ENCODE results near the gene NRG2. TPM values are rescaled to one million over a fixed set of nuclear protein-coding genes. Genes with fewer than 3 reads are reported as not detected.

Gene NRG2
- polyA plus RNA-seq, 1 experiment = not detected

GRCh38 chr5:139898981-139899380 lies 144.1 kb downstream of the NRG2 start:
- ChIA-PET POLR2A (no interaction called here), CTCF (interaction anchor here (0.8 kb wide), 1 partner anchor 15 kb away, joined by 4 read pairs; no protein-coding TSS in a partner anchor)
- no peak overlapping the region for H3K4me3 ChIP-seq (ENCODE audit: low read depth, low read length)
- TF ChIP-seq, protein P1, sequence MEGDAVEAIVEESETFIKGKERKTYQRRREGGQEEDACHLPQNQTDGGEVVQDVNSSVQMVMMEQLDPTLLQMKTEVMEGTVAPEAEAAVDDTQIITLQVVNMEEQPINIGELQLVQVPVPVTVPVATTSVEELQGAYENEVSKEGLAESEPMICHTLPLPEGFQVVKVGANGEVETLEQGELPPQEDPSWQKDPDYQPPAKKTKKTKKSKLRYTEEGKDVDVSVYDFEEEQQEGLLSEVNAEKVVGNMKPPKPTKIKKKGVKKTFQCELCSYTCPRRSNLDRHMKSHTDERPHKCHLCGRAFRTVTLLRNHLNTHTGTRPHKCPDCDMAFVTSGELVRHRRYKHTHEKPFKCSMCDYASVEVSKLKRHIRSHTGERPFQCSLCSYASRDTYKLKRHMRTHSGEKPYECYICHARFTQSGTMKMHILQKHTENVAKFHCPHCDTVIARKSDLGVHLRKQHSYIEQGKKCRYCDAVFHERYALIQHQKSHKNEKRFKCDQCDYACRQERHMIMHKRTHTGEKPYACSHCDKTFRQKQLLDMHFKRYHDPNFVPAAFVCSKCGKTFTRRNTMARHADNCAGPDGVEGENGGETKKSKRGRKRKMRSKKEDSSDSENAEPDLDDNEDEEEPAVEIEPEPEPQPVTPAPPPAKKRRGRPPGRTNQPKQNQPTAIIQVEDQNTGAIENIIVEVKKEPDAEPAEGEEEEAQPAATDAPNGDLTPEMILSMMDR (IDR thresholded peaks at IDR 0.05; ENCODE audit: insufficient read depth, low read depth, low read length) = no peak
- peaks cover 40% of the 10 kb centered on the region for H3K27me3 ChIP-seq (ENCODE audit: control insufficient read depth, insufficient read depth, low read length)
- no peak for DNase-seq (ENCODE audit: low read depth)
- no peaks in the 10 kb centered on the region for H3K36me3 ChIP-seq (ENCODE audit: control insufficient read depth, insufficient read depth, low read length)

GRCh38 chr5:139897982-139898381 lies 145.1 kb downstream of the NRG2 start:
- CTCF ChIA-PET = no interaction called here
- POLR2A ChIA-PET = no interaction called here
- Histone ChIP-seq H3K4me3 (ENCODE audit: low read depth, low read length) (no peak overlapping the region), H3K36me3 (ENCODE audit: control insufficient read depth, insufficient read depth, low read length) (no peaks in the 10 kb centered on the region), H3K27me3 (ENCODE audit: control insufficient read depth, insufficient read depth, low read length) (peaks cover 32% of the 10 kb centered on the region)
- TF ChIP-seq, protein P1 (IDR thresholded peaks at IDR 0.05; ENCODE audit: insufficient read depth, low read depth, low read length) = no peak
- DNase-seq (ENCODE audit: low read depth) = no peak

GRCh38 chr5:139897342-139897741 lies 145.8 kb downstream of the NRG2 start:
- ChIA-PET CTCF (no interaction called here), POLR2A (no interaction called here)
- DNase-seq (ENCODE audit: low read depth) = no peak
- TF ChIP-seq, protein P1 (IDR thresholded peaks at IDR 0.05; ENCODE audit: insufficient read depth, low read depth, low read length) = no peak
- H3K27me3 ChIP-seq (ENCODE audit: control insufficient read depth, insufficient read depth, low read length) = peaks cover 29% of the 10 kb centered on the region
- no peak overlapping the region for H3K4me3 ChIP-seq (ENCODE audit: low read depth, low read length)
- no peaks in the 10 kb centered on the region for H3K36me3 ChIP-seq (ENCODE audit: control insufficient read depth, insufficient read depth, low read length)

- no peaks in the 10 kb centered on the region for H3K36me3 ChIP-seq (ENCODE audit: control insufficient read depth, insufficient read depth, low read length)
- ChIA-PET CTCF (interaction anchor here (1.2 kb wide), 1 partner anchor 9 kb away, joined by 4 read pairs; no protein-coding TSS in a partner anchor), POLR2A (no interaction called here)
- DNase-seq (ENCODE audit: low read depth) = no peak
- H3K4me3 ChIP-seq (ENCODE audit: low read depth, low read length) = no peak overlapping the region
- peaks cover 23% of the 10 kb centered on the region for H3K27me3 ChIP-seq (ENCODE audit: control insufficient read depth, insufficient read depth, low read length)
- TF ChIP-seq, protein P1 (IDR thresholded peaks at IDR 0.05; ENCODE audit: insufficient read depth, low read depth, low read length) = no peak
These were observed 146.4 kb downstream of the NRG2 start for GRCh38 chr5:139896718-139897117.

DNA sequence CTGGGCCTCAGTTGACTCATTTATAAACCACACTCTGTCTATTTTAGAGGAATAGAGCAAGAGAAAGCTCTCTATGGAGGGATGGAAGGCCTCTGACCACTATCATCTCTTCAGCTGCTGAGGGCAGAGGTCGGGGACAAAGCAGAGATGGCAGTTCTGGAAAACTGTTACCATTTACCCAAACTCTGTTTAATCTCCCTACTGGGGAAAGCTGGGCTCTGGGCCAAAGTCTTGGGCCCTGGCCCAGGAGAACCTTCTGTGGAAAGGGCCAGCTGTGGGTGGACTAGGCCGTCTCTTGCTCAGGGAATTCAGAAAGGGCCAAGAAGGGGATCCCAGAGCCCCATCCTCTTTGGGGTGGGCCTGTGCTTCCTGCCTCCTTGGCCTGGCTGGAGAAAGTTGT lies 147.5 kb downstream of the NRG2 start:
- H3K4me3 ChIP-seq (ENCODE audit: low read depth, low read length) = no peak overlapping the region
- no peaks in the 10 kb centered on the region for H3K36me3 ChIP-seq (ENCODE audit: control insufficient read depth, insufficient read depth, low read length)
- peaks cover 18% of the 10 kb centered on the region for H3K27me3 ChIP-seq (ENCODE audit: control insufficient read depth, insufficient read depth, low read length)
- CTCF ChIA-PET = interaction anchor here (1.2 kb wide), 1 partner anchor 8 kb away, joined by 4 read pairs; no protein-coding TSS in a partner anchor
- POLR2A ChIA-PET = no interaction called here
- DNase-seq (ENCODE audit: low read depth) = no peak
- TF ChIP-seq, protein P1 (IDR thresholded peaks at IDR 0.05; ENCODE audit: insufficient read depth, low read depth, low read length) = no peak

All from BJ (cell line).